ENCODE data around the gene CHCHD3. TPM values are rescaled to one million over a fixed set of nuclear protein-coding genes. Genes with fewer than 3 reads are reported as not detected.

The CHCHD3 gene
- total and polyA plus RNA-seq, 2 of the 4 experiments (the other 2 are of a cell fraction): 56.9 to 141 TPM

DNA sequence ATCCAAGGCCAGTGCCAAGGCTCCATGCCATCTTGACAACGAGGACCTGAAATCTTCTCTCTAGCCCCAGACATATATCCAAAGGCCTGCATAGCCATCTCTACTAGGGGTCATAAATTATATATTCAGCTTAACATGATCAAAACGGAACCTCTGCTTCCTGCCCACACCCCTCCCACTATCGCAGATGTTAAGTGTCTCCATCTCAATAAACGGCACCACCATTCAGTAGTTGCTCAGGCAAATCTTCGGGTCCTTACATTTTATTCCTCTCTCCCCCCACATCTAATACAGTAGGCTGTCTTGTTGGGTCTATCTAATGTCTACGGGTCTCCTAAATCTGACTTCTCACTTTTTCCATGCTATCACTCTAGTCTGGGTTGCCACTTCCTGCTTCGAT lies 304.5 kb downstream of the CHCHD3 start:
- Histone ChIP-seq H2BK15ac (ENCODE audit: low read depth, low read length) (no peak overlapping the region), H4K8ac (ENCODE audit: low read depth in 2 of 2, low read length in 2 of 2) (no peak overlapping the region), H2BK120ac (ENCODE audit: low read depth, low read length) (no peak overlapping the region), H4K20me1 (ENCODE audit: insufficient read depth, low read length) (no peaks in the 10 kb centered on the region), H3K4me3 (ENCODE audit: insufficient read depth, low read depth, low read length) (no peak overlapping the region), H4K5ac (ENCODE audit: low read depth, low read length) (no peak overlapping the region), H3K56ac (ENCODE audit: extremely low read depth, insufficient read depth, low read length) (no peak overlapping the region), H2BK5ac (ENCODE audit: low read depth, low read length, poor library complexity, severe bottlenecking) (no peak overlapping the region), H3K79me1 (ENCODE audit: low read depth in 1 of 2, low read length in 2 of 2) (no peaks in the 10 kb centered on the region), H3K9ac (ENCODE audit: low read depth, low read length) (no peak overlapping the region), H3K4ac (ENCODE audit: low read depth, low read length) (no peak overlapping the region), H3K4me2 (ENCODE audit: low read depth, low read length) (no peak overlapping the region), H3K14ac (replicated peaks; ENCODE audit: low read depth, low read length) (no peak overlapping the region), H2BK20ac (ENCODE audit: low read depth, low read length) (no peak overlapping the region), H2AK9ac (replicated peaks; ENCODE audit: low read depth, low read length, poor library complexity) (no peak overlapping the region), H3K9me3 (ENCODE audit: control insufficient read depth, insufficient read depth, low read length) (no peaks in the 10 kb centered on the region), H3K23ac (ENCODE audit: low read depth, low read length) (no peak overlapping the region), H3K27me3 (ENCODE audit: control insufficient read depth, insufficient read depth, low read length) (peaks cover 5% of the 10 kb centered on the region), H2AFZ (replicated peaks; ENCODE audit: low read length, poor library complexity) (no peak overlapping the region), H4K91ac (ENCODE audit: insufficient read depth, low read depth, low read length) (no peak overlapping the region), H3K36me3 (ENCODE audit: control insufficient read depth, insufficient read depth, low read length) (no peaks in the 10 kb centered on the region), H2AK5ac (ENCODE audit: low read depth, low read length) (no peak overlapping the region), H3K4me1 (ENCODE audit: control insufficient read depth, insufficient read depth, low read length) (no peaks in the 10 kb centered on the region; the same call in 1 of the 2 replicates), H3K9me1 (ENCODE audit: insufficient read depth, low read length) (peaks cover 3% of the 10 kb centered on the region; the same call in 1 of the 2 replicates), H3K18ac (ENCODE audit: low read depth, low read length) (no peak overlapping the region), H3K27ac (ENCODE audit: insufficient read depth, low read length) (no peak overlapping the region)
- DNase-seq (no peak), ATAC-seq (ENCODE audit: low read depth) (no peak)
- POLR2A ChIA-PET (ENCODE audit: unreplicated experiment): no interaction called here
- BruUV-seq (replicated peaks): no TSS peak
- intact Hi-C loops (cut with micrococcal nuclease): no loop called here
- in situ Hi-C loops (cut with MboI; ENCODE audit: low sequenced_read_pairs): no loop called here
- CTCF ChIA-PET: no interaction called here
- 90% methylated on average over 2 of the region's 7 CpGs; no CpG with 5 or more reads in 1 of the 2 experiments for WGBS, 2 experiments (ENCODE audit: extremely low coverage in 2 of 2, insufficient read length in 1 of 2)
- dilution Hi-C loops (cut with HindIII; ENCODE audit: low sequenced_read_pairs, unreplicated experiment): no loop called here
- TF ChIP-seq RCOR1 (IDR thresholded peaks at IDR 0.05; ENCODE audit: insufficient replicate concordance, low read length): no peak
- TF ChIP-seq BHLHE40 (IDR thresholded peaks at IDR 0.05; ENCODE audit: low read depth, low read length): no peak
- no peak for TF ChIP-seq RFX5 (IDR thresholded peaks at IDR 0.05; ENCODE audit: low read depth, low read length)
- TF ChIP-seq FOS (IDR thresholded peaks at IDR 0.05; ENCODE audit: low read depth, low read length): no peak
- TF ChIP-seq MAFK (IDR thresholded peaks at IDR 0.05; ENCODE audit: low read depth, low read length): no peak
- no peak for TF ChIP-seq RAD21 (IDR thresholded peaks at IDR 0.05; ENCODE audit: low read length)
- TF ChIP-seq CEBPB (IDR thresholded peaks at IDR 0.05; ENCODE audit: low read depth, low read length): no peak
- TF ChIP-seq MXI1 (IDR thresholded peaks at IDR 0.05; ENCODE audit: borderline replicate concordance, low read depth, low read length): no peak
- TF ChIP-seq, protein P1, sequence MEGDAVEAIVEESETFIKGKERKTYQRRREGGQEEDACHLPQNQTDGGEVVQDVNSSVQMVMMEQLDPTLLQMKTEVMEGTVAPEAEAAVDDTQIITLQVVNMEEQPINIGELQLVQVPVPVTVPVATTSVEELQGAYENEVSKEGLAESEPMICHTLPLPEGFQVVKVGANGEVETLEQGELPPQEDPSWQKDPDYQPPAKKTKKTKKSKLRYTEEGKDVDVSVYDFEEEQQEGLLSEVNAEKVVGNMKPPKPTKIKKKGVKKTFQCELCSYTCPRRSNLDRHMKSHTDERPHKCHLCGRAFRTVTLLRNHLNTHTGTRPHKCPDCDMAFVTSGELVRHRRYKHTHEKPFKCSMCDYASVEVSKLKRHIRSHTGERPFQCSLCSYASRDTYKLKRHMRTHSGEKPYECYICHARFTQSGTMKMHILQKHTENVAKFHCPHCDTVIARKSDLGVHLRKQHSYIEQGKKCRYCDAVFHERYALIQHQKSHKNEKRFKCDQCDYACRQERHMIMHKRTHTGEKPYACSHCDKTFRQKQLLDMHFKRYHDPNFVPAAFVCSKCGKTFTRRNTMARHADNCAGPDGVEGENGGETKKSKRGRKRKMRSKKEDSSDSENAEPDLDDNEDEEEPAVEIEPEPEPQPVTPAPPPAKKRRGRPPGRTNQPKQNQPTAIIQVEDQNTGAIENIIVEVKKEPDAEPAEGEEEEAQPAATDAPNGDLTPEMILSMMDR (conservative IDR thresholded peaks at IDR 0.05; ENCODE audit: low read depth, low read length): no peak
- TF ChIP-seq NFE2L2 (IDR thresholded peaks at IDR 0.05; ENCODE audit: low read depth, low read length): no peak
- no peak for TF ChIP-seq MAZ (IDR thresholded peaks at IDR 0.05; ENCODE audit: borderline replicate concordance, low read depth, low read length)
- TF ChIP-seq, protein P2, sequence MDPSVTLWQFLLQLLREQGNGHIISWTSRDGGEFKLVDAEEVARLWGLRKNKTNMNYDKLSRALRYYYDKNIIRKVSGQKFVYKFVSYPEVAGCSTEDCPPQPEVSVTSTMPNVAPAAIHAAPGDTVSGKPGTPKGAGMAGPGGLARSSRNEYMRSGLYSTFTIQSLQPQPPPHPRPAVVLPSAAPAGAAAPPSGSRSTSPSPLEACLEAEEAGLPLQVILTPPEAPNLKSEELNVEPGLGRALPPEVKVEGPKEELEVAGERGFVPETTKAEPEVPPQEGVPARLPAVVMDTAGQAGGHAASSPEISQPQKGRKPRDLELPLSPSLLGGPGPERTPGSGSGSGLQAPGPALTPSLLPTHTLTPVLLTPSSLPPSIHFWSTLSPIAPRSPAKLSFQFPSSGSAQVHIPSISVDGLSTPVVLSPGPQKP (IDR thresholded peaks at IDR 0.05; ENCODE audit: borderline replicate concordance, low read depth, low read length): no peak
- no peak for TF ChIP-seq SMC3 (IDR thresholded peaks at IDR 0.05; ENCODE audit: low read depth, low read length)
